Loucy (cell line): ENCODE results near the gene BCL2L12.

Source experiments
- EZH2phosphoT487 ChIP-seq: fragments of 200-600 bp; IDR thresholded peaks from 2 replicates; pipeline ENCODE4 v1.6.1; 2018; ENCODE audit warnings: antibody characterized with exemption, mild to moderate bottlenecking, moderate library complexity, borderline replicate concordance
- TF ChIP-seq, protein P1 (sequence below): fragments of 200-600 bp; sonication (generic); conservative IDR thresholded peaks from 2 replicates; pipeline ENCODE4 v1.5.1; 2014; ENCODE audit warnings: mild to moderate bottlenecking, antibody characterized with exemption, low read length

GRCh38 chr19:49665351-49666119, at the start of gene BCL2L12, which contains the start of gene IRF3:
- TF ChIP-seq, protein P1, sequence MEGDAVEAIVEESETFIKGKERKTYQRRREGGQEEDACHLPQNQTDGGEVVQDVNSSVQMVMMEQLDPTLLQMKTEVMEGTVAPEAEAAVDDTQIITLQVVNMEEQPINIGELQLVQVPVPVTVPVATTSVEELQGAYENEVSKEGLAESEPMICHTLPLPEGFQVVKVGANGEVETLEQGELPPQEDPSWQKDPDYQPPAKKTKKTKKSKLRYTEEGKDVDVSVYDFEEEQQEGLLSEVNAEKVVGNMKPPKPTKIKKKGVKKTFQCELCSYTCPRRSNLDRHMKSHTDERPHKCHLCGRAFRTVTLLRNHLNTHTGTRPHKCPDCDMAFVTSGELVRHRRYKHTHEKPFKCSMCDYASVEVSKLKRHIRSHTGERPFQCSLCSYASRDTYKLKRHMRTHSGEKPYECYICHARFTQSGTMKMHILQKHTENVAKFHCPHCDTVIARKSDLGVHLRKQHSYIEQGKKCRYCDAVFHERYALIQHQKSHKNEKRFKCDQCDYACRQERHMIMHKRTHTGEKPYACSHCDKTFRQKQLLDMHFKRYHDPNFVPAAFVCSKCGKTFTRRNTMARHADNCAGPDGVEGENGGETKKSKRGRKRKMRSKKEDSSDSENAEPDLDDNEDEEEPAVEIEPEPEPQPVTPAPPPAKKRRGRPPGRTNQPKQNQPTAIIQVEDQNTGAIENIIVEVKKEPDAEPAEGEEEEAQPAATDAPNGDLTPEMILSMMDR: no peak
- no peak for TF ChIP-seq EZH2phosphoT487
